CD14-positive monocyte (primary cell): ENCODE measurements around the gene TMEM19. TPM values are rescaled to one million over a fixed set of nuclear protein-coding genes. Genes with fewer than 3 reads are reported as not detected.

Source experiments
- DNase-seq, 3 donors: peaks; one replicate each; pipeline ENCODE4 v3.0.0-alpha.2; 2011 to 2022
- H2AFZ ChIP-seq: 2 replicates; pipeline ENCODE4 v1.6.0; 2012; ENCODE audit warnings: mild to moderate bottlenecking, low read depth, low read length, inconsistent platforms; ENCODE audit not compliant: insufficient read depth, poor library complexity, severe bottlenecking
- H3K27ac ChIP-seq, 2 donors: 1 replicate in 1 of 2; 2 replicates in 1 of 2; pipeline ENCODE4 v1.5.1; 2012 to 2013; ENCODE audit warnings: low read length in 2 of 2, control low read depth in 1 of 2, inconsistent platforms in 1 of 2, low read depth in 1 of 2, mild to moderate bottlenecking in 1 of 2
- H3K27me3 ChIP-seq, 2 donors: one replicate each; pipeline versions ENCODE4 v1.6.0 to v1.6.1; 2011 to 2013; ENCODE audit warnings: low read length in 2 of 2; ENCODE audit not compliant: control insufficient read depth in 2 of 2, insufficient read depth in 2 of 2
- H3K36me3 ChIP-seq, 2 donors: replicated peaks in 1 of 2; 1 replicate in 1 of 2; 2 replicates in 1 of 2; pipeline versions ENCODE4 v1.5.1 to v1.6.1; 2012 to 2013; ENCODE audit warnings: low read length in 2 of 2, control low read depth in 1 of 2, inconsistent platforms in 1 of 2, mild to moderate bottlenecking in 1 of 2; ENCODE audit not compliant: insufficient read depth in 2 of 2, control insufficient read depth in 1 of 2
- H3K4me1 ChIP-seq, 2 donors: 1 replicate in 1 of 2; 2 replicates in 1 of 2; pipeline versions ENCODE4 v1.5.1 to v1.6.1; 2012 to 2013; ENCODE audit warnings: low read length in 2 of 2, control low read depth in 1 of 2, inconsistent platforms in 1 of 2, mild to moderate bottlenecking in 1 of 2, moderate library complexity in 1 of 2; ENCODE audit not compliant: insufficient read depth in 2 of 2, control insufficient read depth in 1 of 2
- H3K4me2 ChIP-seq: replicated peaks from 2 replicates; pipeline ENCODE3; 2012; ENCODE audit warnings: low read length, moderate library complexity, mild to moderate bottlenecking; ENCODE audit not compliant: poor library complexity, severe bottlenecking; ENCODE audit errors: extremely low read depth
- H3K4me3 ChIP-seq, 3 experiments: fragments of 200-600 bp in 1 of 3; sonication (generic) in 1 of 3; replicated peaks in 1 of 3; 1 replicate in 2 of 3; 2 replicates in 1 of 3; pipeline ENCODE4 v1.5.1; 2011 to 2013; ENCODE audit warnings: low read length in 3 of 3, mild to moderate bottlenecking in 3 of 3, control low read depth in 2 of 3, low read depth in 2 of 3, inconsistent platforms in 1 of 3, moderate library complexity in 1 of 3
- H3K79me2 ChIP-seq: 2 replicates; pipeline ENCODE4 v1.6.0; 2012; ENCODE audit warnings: mild to moderate bottlenecking, control low read depth, inconsistent platforms, low read length, moderate library complexity; ENCODE audit not compliant: insufficient read depth
- H3K9ac ChIP-seq: 2 replicates; pipeline ENCODE4 v1.6.0; 2017; ENCODE audit warnings: low read length, mild to moderate bottlenecking; ENCODE audit not compliant: insufficient read depth, poor library complexity, severe bottlenecking
- H3K9me3 ChIP-seq, 2 donors: replicated peaks in 1 of 2; 1 replicate in 1 of 2; 2 replicates in 1 of 2; pipeline versions ENCODE4 v1.5.1 to v1.6.1; 2012 to 2013; ENCODE audit warnings: low read length in 2 of 2, control low read depth in 1 of 2; ENCODE audit not compliant: control insufficient read depth in 1 of 2, insufficient read depth in 1 of 2
- H4K20me1 ChIP-seq: 2 replicates; pipeline ENCODE4 v1.6.0; 2012; ENCODE audit warnings: mild to moderate bottlenecking, low read length, control low read depth, moderate library complexity; ENCODE audit not compliant: insufficient read depth
- H3K27ac Mint-ChIP-seq, 7 donors: one replicate each; pipeline ENCODE4 v1.8.0; 2020; ENCODE audit warnings: mild to moderate bottlenecking in 7 of 7, mixed read lengths in 7 of 7, moderate library complexity in 6 of 7, inconsistent platforms in 2 of 7
- H3K27me3 Mint-ChIP-seq, 3 donors: one replicate each; pipeline ENCODE4 v1.8.0; 2021 to 2022; ENCODE audit warnings: low read depth in 3 of 3, mild to moderate bottlenecking in 3 of 3, mixed read lengths in 3 of 3, moderate library complexity in 3 of 3, inconsistent platforms in 1 of 3
- H3K36me3 Mint-ChIP-seq, 2 donors: one replicate each; pipeline ENCODE4 v1.8.0; 2020; ENCODE audit warnings: mixed read lengths in 2 of 2, inconsistent platforms in 1 of 2, mild to moderate bottlenecking in 1 of 2
- H3K4me1 Mint-ChIP-seq: one replicate; pipeline ENCODE4 v1.8.0; 2020; ENCODE audit warnings: mild to moderate bottlenecking, mixed read lengths
- H3K4me3 Mint-ChIP-seq, 2 donors: one replicate each; pipeline ENCODE4 v1.8.0; 2020; ENCODE audit warnings: mild to moderate bottlenecking in 2 of 2, mixed read lengths in 2 of 2, moderate library complexity in 1 of 2
- H3K9me3 Mint-ChIP-seq, 7 donors: one replicate each; pipeline ENCODE4 v1.8.0; 2020 to 2022; ENCODE audit warnings: mixed read lengths in 7 of 7, mild to moderate bottlenecking in 6 of 7, moderate library complexity in 6 of 7, inconsistent platforms in 2 of 7
- CTCF ChIP-seq: fragments of 200-600 bp; IDR thresholded peaks from one replicate; pipeline ENCODE4 v1.8.0; 2022; ENCODE audit warnings: antibody characterized with exemption, mild to moderate bottlenecking
- WGBS: methylation state at CpG from one replicate; pipeline ENCODE4 v1.1.5; 2013; ENCODE audit warnings: missing lambda C conversion rate; ENCODE audit not compliant: insufficient coverage; 5-methylcytosine and 5-hydroxymethylcytosine counted together
- intact Hi-C, 2 donors: fragments of 100-400 bp; cut with micrococcal nuclease; formaldehyde crosslinking; loops; one replicate each; pipeline versions ENCODE4 v1.15.0 to v1.15.1; 2023
- polyA plus RNA-seq, 3 donors: library from polyadenylated mRNA; depleted of rRNA in 1 of 3; unstranded in 2 of 3; stranded (reverse) in 1 of 3; fragments of 300-500 nt in 2 of 3; fragments of >200 nt in 1 of 3; fragmentation: Illumina TruSeq in 2 of 3; gene quantifications; 1 replicate in 2 of 3; 2 replicates in 1 of 3; pipeline ENCODE4 v1.2.3, GENCODE V29; 2012 to 2021

Gene TMEM19
- polyA plus RNA-seq, 3 donors, result 9.1 to 39.7 (median 25.4) TPM

GRCh38 chr12:71663561-71664410 is 22.1 kb upstream of the TMEM19 start, which contains the start of the genes THAP2 and ZFC3H1:
TSS of gene THAP2 (plus strand) at chr12:71664301. CDS start at chr12:71664510, 209 bp downstream.
TSS of gene ZFC3H1 (minus strand) at chr12:71663848. CDS start at chr12:71663610, 238 bp downstream.
- Histone ChIP-seq H3K4me3 (peak within 1 kb of the TSS; percentile 72 to 88 (median 84)), H3K36me3 (peaks cover 17 to 18% of the 10 kb centered on the region in 2 donors), H3K4me1 (peaks cover 24 to 27% of the 10 kb centered on the region in 2 donors), H3K9ac (peak within 1 kb of the TSS; percentile 100), H3K27ac (peak within 1 kb of the TSS; percentile 92 to 100), H3K27me3 (no peaks in the 10 kb centered on the region), H2AFZ (peak within 1 kb of the TSS; percentile 78), H3K4me2 (peak within 1 kb of the TSS; percentile 88), H3K79me2 (peaks cover 71% of the 10 kb centered on the region), H3K9me3 (no peaks in the 10 kb centered on the region), H4K20me1 (peaks cover 35% of the 10 kb centered on the region)
- peak within 1 kb of the TSS; percentile 100 for H3K27ac Mint-ChIP-seq
- H3K4me1 Mint-ChIP-seq, result peaks cover 22% of the 10 kb centered on the region
- peaks cover 15 to 19% of the 10 kb centered on the region in 2 donors for H3K36me3 Mint-ChIP-seq
- H3K27me3 Mint-ChIP-seq, result peaks cover 0 to 2% (median 2%) of the 10 kb centered on the region in 3 donors
- intact Hi-C loops, result loop anchor here (10.0 kb wide), 2 partner anchors 91 to 171 kb away; partner anchors contain the start of genes RAB21 (in 1 of the 2) and TBC1D15 (in 1 of the 2)
- H3K4me3 Mint-ChIP-seq, result peak within 1 kb of the TSS; percentile 94 to 100
- peaks cover 0 to 3% (median 0%) of the 10 kb centered on the region in 7 donors for H3K9me3 Mint-ChIP-seq
- DNase-seq, result peak; percentile 99 to 100 (median 99)
- under 1% methylated on average over 30 of the region's 57 CpGs for WGBS
- TF ChIP-seq CTCF, result peak; percentile 11

GRCh38 chr12:71664411-71665089 is 21.3 kb upstream of the TMEM19 start:
- intact Hi-C loops, result loop anchor here (10.0 kb wide), 2 partner anchors 90 to 170 kb away; partner anchors contain the start of genes RAB21 (in 1 of the 2) and TBC1D15 (in 1 of the 2)
- Histone ChIP-seq H3K9ac (peak overlapping the region; percentile 100), H3K4me3 (peak overlapping the region; percentile 72 to 88 (median 84)), H3K79me2 (peaks cover 63% of the 10 kb centered on the region), H3K9me3 (no peaks in the 10 kb centered on the region), H3K27ac (peak overlapping the region; percentile 92 to 100), H3K36me3 (peaks cover 9 to 10% of the 10 kb centered on the region in 2 donors), H3K4me1 (peaks cover 24 to 27% of the 10 kb centered on the region in 2 donors), H2AFZ (peak overlapping the region; percentile 78), H3K27me3 (no peaks in the 10 kb centered on the region), H4K20me1 (peaks cover 28% of the 10 kb centered on the region), H3K4me2 (peak overlapping the region; percentile 88)
- Mint-ChIP-seq H3K36me3 (peaks cover 8 to 11% of the 10 kb centered on the region in 2 donors), H3K27me3 (peaks cover 0 to 2% (median 2%) of the 10 kb centered on the region in 3 donors), H3K4me1 (peaks cover 22% of the 10 kb centered on the region), H3K9me3 (peaks cover 0 to 3% (median 0%) of the 10 kb centered on the region in 7 donors), H3K27ac (peak overlapping the region; percentile 100), H3K4me3 (peak overlapping the region; percentile 94 to 100)
- no CpG with 5 or more reads among the region's 20 CpGs for WGBS
- no peak for TF ChIP-seq CTCF
- no peak for DNase-seq
